K562 (cell line): ENCODE data around the gene ZC3H8. TPM values are rescaled to one million over a fixed set of nuclear protein-coding genes. Genes with fewer than 3 reads are reported as not detected.

ENCODE experiments used
- CBFA2T3 ChIP-seq: fragments of 450-650 bp; IDR thresholded peaks from 2 replicates; pipeline ENCODE4 v1.6.1; 2017
- CBX5 ChIP-seq: IDR thresholded peaks from 2 replicates; pipeline ENCODE4 v1.6.1; 2014; ENCODE audit warnings: low read depth, borderline replicate concordance
- E2F8 ChIP-seq: fragments of 450-650 bp; IDR thresholded peaks from 2 replicates; pipeline ENCODE4 v1.7.1; 2018; ENCODE audit warnings: mild to moderate bottlenecking, low read depth; ENCODE audit not compliant: partially characterized antibody
- ELF2 ChIP-seq: fragments of 250-450 bp; sonication (Bioruptor Pico); IDR thresholded peaks from 2 replicates; pipeline ENCODE4 v1.5.0; 2021; ENCODE audit warnings: mild to moderate bottlenecking
- HIVEP1 ChIP-seq: fragments of 250-450 bp; sonication (Bioruptor Pico); IDR thresholded peaks from 2 replicates; pipeline ENCODE4 v1.4.0; 2020; ENCODE audit warnings: mild to moderate bottlenecking
- HMG20B ChIP-seq: fragments of 250-450 bp; sonication (Bioruptor Pico); IDR thresholded peaks from 2 replicates; pipeline ENCODE4 v1.5.0; 2021; ENCODE audit warnings: mild to moderate bottlenecking
- LEF1 ChIP-seq: fragments of 450-650 bp; IDR thresholded peaks from 2 replicates; pipeline ENCODE4 v1.6.1; 2016; ENCODE audit warnings: mild to moderate bottlenecking
- MAZ ChIP-seq, 2 experiments: fragments of 450-650 bp in 1 of 2; sonication (generic) in 1 of 2; formaldehyde crosslinking; IDR thresholded peaks in 1 of 2; conservative IDR thresholded peaks in 1 of 2; 2 replicates each; pipeline versions ENCODE4 v1.4.0 to v1.5.0; 2020; ENCODE audit warnings: mild to moderate bottlenecking in 1 of 2, missing genetic modification reagents in 1 of 2
- NFE2 ChIP-seq: IDR thresholded peaks from 2 replicates; pipeline ENCODE4 v1.6.1; 2014; ENCODE audit warnings: antibody characterized with exemption, low read depth
- NRF1 ChIP-seq, 2 experiments: fragments of 450-650 bp; IDR thresholded peaks in 1 of 2; conservative IDR thresholded peaks in 1 of 2; 2 replicates each; pipeline ENCODE4 v1.6.1; 2014; ENCODE audit warnings: mild to moderate bottlenecking in 2 of 2
- POLR2H ChIP-seq: IDR thresholded peaks from 2 replicates; pipeline ENCODE4 v1.6.1; 2016; ENCODE audit warnings: missing genetic modification characterization, low read depth, mild to moderate bottlenecking, control low read depth, missing compliant biosample characterization, moderate library complexity
- POLR3G ChIP-seq: IDR thresholded peaks from 2 replicates; pipeline ENCODE4 v1.6.1; 2011; ENCODE audit not compliant: insufficient read length, insufficient replicate concordance; ENCODE audit errors: extremely low read depth
- PRDM10 ChIP-seq: fragments of 450-650 bp; IDR thresholded peaks from 2 replicates; pipeline ENCODE4 v1.6.1; 2018; ENCODE audit not compliant: partially characterized antibody
- SMARCE1 ChIP-seq: fragments of 450-650 bp; IDR thresholded peaks from 2 replicates; pipeline ENCODE4 v1.7.1; 2016; ENCODE audit warnings: mild to moderate bottlenecking
- SP1 ChIP-seq: sonication (generic); formaldehyde crosslinking; IDR thresholded peaks from 2 replicates; pipeline ENCODE4 v1.8.1; 2022; ENCODE audit warnings: mild to moderate bottlenecking, missing genetic modification reagents
- STAT5B ChIP-seq: fragments of 250-450 bp; sonication (Bioruptor Pico); IDR thresholded peaks from 2 replicates; pipeline ENCODE4 v1.8.0; 2021; ENCODE audit warnings: mild to moderate bottlenecking, inconsistent platforms
- TCF3 ChIP-seq: sonication (generic); formaldehyde crosslinking; IDR thresholded peaks from 2 replicates; pipeline ENCODE4 v1.4.0; 2020; ENCODE audit warnings: mild to moderate bottlenecking, missing genetic modification reagents
- ZEB2 ChIP-seq: fragments of 450-650 bp; IDR thresholded peaks from 2 replicates; pipeline ENCODE4 v1.6.1; 2016
- ZFPM2 ChIP-seq: fragments of 250-450 bp; sonication (Bioruptor Pico); IDR thresholded peaks from 2 replicates; pipeline ENCODE4 v1.5.1; 2022; ENCODE audit warnings: mild to moderate bottlenecking
- ZNF354B ChIP-seq: fragments of 250-450 bp; sonication (Bioruptor Pico); IDR thresholded peaks from 2 replicates; pipeline ENCODE4 v1.4.0; 2020
- polyA plus RNA-seq, 8 experiments: library from polyadenylated mRNA; depleted of rRNA in 4 of 8; stranded (reverse) in 5 of 8; unstranded in 3 of 8; fragments of >200 nt; fragmentation: Nextera tagmentation in 2 of 8; fragmentation: Illumina TruSeq in 1 of 8; extraction: Ambion mirVana in 2 of 8; extraction: Trizol in 1 of 8; gene quantifications; 2 replicates each; pipeline versions ENCODE4 v1.2.1 to v1.2.3, GENCODE V29; 2011 to 2014; ENCODE audit warnings: inconsistent platforms in 1 of 8, missing spikeins in 1 of 8
- total RNA-seq, 7 experiments: library from RNA; depleted of rRNA in 6 of 7; stranded (reverse); fragments of >200 nt in 6 of 7; fragmentation: Illumina TruSeq in 2 of 7; extraction: Trizol in 2 of 7; gene quantifications; 2 replicates each; pipeline versions ENCODE4 v1.2.1 to v1.2.3, GENCODE V29; 2011 to 2021; ENCODE audit warnings: low replicate concordance in 1 of 7
- TF ChIP-seq, protein P1 (sequence below): fragments of 450-650 bp; IDR thresholded peaks from 2 replicates; pipeline ENCODE4 v1.6.1; 2016; ENCODE audit warnings: antibody characterized with exemption
- TF ChIP-seq, protein P2 (sequence below), 2 experiments: fragments of 450-650 bp; IDR thresholded peaks; 2 replicates each; pipeline ENCODE4 v1.6.1; 2016

The ZC3H8 gene
- total and polyA plus RNA-seq, 9 of the 15 experiments (the other 6 are each of a cell fraction or from before 2014, with no cell fraction given): 11.6 to 41.5 (median 27.5) TPM

DNA sequence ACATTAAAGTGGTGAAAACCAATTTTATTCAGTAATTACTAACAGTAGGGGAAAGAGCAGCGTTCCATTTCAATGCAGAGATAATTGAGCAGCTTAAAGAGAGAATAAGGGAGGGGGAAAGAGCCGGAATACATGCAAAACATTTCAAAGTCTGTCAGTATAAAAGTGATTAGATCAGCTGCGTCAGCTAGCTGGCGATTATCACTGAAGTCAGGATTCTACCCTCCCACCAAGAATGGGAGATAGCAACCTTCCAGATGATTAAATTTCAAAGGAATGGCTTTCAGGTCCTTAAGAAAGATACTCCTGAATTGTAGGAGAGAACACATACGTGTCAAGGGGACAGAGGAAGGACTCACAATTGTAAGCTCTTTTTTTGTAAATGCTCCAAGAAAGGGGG, 17.8 kb upstream of the ZC3H8 start (continued):
- TF ChIP-seq E2F8 (peak; percentile 24), ZEB2 (peak; percentile 56; the same call in 1 of the 2 replicates), PRDM10 (peak; percentile 73), TCF3 (peak; percentile 50), HMG20B (CRISPR knock-in tag) (no peak), POLR3G (no peak), SMARCE1 (peak; percentile 89), HIVEP1 (CRISPR knock-in tag) (no peak), MAZ (CRISPR knock-in tag; conservative IDR thresholded peaks at IDR 0.05 in 1 of 2, IDR thresholded peaks at IDR 0.05 in 1 of 2) (peak; percentile 43 to 49; a peak in 3 of 4 replicates), ZFPM2 (no peak), NRF1 (conservative IDR thresholded peaks at IDR 0.05 in 1 of 2, IDR thresholded peaks at IDR 0.05 in 1 of 2) (peak; percentile 17 to 59; a peak in 3 of 4 replicates), POLR2H (tag) (0 out of 2 replicates have a peak, but pooled peaks have one; percentile 10), LEF1 (peak; percentile 62; the same call in 1 of the 2 replicates), CBX5 (no peak), ELF2 (CRISPR knock-in tag) (no peak), CBFA2T3 (peak; percentile 80), NFE2 (peak; percentile 76), ZNF354B (CRISPR knock-in tag) (no peak), SP1 (CRISPR knock-in tag) (no peak), STAT5B (CRISPR knock-in tag) (no peak)
- TF ChIP-seq, protein P1, sequence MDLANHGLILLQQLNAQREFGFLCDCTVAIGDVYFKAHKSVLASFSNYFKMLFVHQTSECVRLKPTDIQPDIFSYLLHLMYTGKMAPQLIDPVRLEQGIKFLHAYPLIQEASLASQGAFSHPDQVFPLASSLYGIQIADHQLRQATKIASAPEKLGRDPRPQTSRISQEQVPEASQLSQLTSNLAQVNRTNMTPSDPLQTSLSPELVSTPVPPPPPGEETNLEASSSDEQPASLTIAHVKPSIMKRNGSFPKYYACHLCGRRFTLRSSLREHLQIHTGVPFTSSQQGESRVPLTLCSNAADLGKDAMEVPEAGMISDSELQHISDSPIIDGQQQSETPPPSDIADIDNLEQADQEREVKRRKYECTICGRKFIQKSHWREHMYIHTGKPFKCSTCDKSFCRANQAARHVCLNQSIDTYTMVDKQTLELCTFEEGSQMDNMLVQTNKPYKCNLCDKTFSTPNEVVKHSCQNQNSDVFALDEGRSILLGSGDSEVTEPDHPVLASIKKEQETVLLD: peak; percentile 21; the same call in 1 of the 2 replicates
- TF ChIP-seq, protein P2, sequence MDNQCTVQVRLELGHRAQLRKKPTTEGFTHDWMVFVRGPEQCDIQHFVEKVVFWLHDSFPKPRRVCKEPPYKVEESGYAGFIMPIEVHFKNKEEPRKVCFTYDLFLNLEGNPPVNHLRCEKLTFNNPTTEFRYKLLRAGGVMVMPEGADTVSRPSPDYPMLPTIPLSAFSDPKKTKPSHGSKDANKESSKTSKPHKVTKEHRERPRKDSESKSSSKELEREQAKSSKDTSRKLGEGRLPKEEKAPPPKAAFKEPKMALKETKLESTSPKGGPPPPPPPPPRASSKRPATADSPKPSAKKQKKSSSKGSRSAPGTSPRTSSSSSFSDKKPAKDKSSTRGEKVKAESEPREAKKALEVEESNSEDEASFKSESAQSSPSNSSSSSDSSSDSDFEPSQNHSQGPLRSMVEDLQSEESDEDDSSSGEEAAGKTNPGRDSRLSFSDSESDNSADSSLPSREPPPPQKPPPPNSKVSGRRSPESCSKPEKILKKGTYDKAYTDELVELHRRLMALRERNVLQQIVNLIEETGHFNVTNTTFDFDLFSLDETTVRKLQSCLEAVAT (IDR thresholded peaks at IDR 0.05): 0 out of 4 replicates have a peak, but pooled peaks of 1 of the 2 experiments have one; percentile 8
